ENCODE results near the gene CREG1.

GRCh38 chr1:167579986-167580385 is 26.4 kb upstream of the CREG1 start:
- TF ChIP-seq ATF1 (CRISPR knock-in tag; IDR thresholded peaks at IDR 0.05): no peak
- no peak for TF ChIP-seq CTCF (IDR thresholded peaks at IDR 0.05)
- no peak for TF ChIP-seq FOXK1 (CRISPR knock-in tag; IDR thresholded peaks at IDR 0.05)
- TF ChIP-seq ZNF317 (CRISPR knock-in tag; IDR thresholded peaks at IDR 0.05; ENCODE audit: borderline replicate concordance, low read depth): no peak
- no peak for TF ChIP-seq NR2C2 (CRISPR knock-in tag; IDR thresholded peaks at IDR 0.05)
- TF ChIP-seq STAT6 (CRISPR knock-in tag; conservative IDR thresholded peaks at IDR 0.05; ENCODE audit: low read depth): no peak
- no peak for TF ChIP-seq USF1 (CRISPR knock-in tag; IDR thresholded peaks at IDR 0.05)
- no peak for TF ChIP-seq ELF4 (CRISPR knock-in tag; IDR thresholded peaks at IDR 0.05; ENCODE audit: low read depth)
- TF ChIP-seq MAX (CRISPR knock-in tag; IDR thresholded peaks at IDR 0.05): no peak
- no peak for TF ChIP-seq ATF2 (CRISPR knock-in tag; IDR thresholded peaks at IDR 0.05; ENCODE audit: borderline replicate concordance, low read depth)
- TF ChIP-seq USF2 (CRISPR knock-in tag; IDR thresholded peaks at IDR 0.05): no peak
- no peak for TF ChIP-seq ZNF232 (CRISPR knock-in tag; IDR thresholded peaks at IDR 0.05)
- no peak for TF ChIP-seq SOX15 (CRISPR knock-in tag; IDR thresholded peaks at IDR 0.05)
